ENCODE data around the gene CYP39A1.
"Not testable (repeated sequence)": the region's sequence is repeated elsewhere in the genome, so short reads cannot be mapped to it uniquely, and the experiment has no call there.

The CYP39A1 gene

DNA sequence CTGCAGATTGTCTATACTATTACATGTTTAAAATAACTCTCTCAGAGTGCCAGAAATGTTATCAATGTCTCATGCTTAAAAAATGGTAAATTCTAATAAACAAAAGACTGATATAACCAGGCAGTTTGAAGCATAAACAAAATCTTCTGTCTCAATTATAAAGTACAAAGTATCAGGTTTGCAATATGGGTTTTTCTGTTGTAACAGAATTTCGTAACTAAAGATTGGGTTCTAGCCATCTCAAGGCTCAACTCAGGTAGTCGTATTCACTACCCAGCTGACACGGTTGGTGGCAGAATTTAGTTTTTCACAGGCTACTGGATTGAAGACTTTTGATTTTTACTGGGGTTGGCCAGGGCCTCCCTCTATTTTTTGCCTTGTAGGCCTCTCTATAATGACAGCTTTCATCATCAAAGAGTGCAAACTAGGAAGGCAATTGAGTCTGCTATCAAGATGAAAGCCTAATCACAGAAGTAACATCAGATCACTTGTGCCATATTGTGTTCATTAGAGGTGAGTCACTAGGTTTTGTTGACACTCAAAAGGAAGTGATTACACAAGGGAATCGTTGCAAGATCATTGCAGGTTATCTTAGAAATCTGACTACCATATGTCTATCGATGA, 3.6 kb downstream of the CYP39A1 start:
- no peak for DNase-seq (ENCODE audit: low spot score)

DNA sequence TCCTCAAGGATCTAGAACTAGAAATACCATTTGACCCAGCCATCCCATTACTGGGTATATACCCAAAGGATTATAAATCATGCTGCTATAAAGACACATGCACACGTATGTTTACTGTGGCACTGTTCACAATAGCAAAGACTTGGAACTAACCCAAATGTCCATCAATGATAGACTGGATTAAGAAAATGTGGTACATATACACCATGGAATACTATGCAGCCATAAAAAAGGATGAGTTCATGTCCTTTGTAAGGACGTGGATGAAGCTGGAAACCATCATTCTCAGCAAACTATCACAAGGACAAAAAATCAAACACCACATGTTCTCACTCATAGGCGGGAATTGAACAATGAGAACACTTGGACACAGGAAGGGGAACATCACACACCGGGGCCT, 4.5 kb downstream of the CYP39A1 start:
- not testable (repeated sequence) for DNase-seq (ENCODE audit: low spot score)

DNA sequence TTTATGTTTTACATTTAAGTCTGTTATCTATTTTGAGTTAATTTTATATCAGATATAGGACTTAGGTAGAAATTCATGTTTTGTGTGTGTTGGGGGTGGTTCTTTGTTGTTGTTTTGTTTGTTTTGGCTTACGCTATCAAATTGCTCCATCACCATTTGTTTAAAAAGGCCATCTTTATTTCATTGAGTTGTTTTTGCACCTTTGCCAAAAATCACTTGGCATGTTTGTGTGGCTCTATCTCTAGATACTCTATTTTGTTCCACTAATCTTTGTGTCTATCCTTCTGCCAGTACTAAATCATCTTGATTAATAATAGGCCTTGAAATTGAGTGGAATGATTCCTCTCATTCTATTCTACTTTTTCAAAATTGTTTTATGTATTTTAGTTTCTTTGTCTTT, 7.4 kb downstream of the CYP39A1 start:
- DNase-seq (ENCODE audit: low spot score), result no peak

DNA sequence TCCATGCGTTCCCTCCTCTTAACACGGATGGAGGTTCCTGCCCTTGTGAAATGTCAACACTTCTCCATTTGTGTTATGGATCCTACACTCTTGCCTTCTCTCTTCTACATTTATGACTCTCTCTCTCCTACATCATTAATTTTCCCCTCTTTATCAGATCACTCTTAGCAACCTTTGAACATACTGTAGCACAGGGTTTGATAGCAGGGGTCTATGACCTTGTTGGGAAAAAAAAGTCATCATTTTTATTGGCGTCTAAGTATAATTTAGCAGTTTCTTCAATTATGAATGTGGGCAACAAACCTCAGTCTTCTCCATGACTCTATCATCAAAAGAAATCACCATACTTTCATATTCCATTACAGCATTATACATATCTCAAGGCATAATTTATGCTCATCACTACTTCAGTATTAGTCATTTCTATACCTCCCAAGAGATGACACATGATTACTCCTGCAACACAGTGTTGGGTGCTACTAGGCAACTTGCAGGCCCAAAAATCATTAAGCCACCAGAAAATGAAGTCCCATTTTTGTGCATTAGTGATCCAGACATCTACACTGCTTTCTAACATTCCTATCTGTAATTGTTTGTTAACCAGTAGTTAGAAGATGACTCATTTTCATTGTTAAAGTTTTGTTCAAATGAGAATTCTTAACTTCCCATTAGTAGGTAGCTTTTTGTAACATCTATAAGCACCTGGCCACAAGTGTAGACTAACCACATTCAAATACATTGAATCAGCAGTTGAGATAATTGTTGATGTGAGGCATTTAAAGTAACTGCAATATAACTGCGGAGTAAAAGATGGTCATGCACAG, 9.5 kb downstream of the CYP39A1 start:
- no peak for DNase-seq (ENCODE audit: low spot score)

DNA sequence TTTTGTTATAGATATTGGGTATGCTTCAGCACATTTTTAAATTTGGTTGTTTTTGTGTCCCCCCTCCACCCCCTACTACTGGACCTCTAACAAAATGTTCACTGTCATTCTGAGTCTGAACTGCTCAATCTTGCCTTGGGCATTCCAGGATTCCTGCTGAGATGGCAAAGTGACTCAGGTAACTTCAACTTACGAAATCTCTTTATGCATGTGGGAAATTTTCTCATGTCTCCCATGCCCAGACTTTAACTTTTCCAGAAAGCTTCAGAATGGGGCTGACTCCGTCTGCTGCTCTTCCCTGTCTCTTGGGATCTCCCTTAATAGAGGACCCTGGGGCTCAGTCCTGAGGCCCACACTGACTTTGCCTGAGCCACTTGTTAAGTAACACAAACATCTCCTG, 14.0 kb downstream of the CYP39A1 start:
- no peak for DNase-seq (ENCODE audit: low spot score)

DNA sequence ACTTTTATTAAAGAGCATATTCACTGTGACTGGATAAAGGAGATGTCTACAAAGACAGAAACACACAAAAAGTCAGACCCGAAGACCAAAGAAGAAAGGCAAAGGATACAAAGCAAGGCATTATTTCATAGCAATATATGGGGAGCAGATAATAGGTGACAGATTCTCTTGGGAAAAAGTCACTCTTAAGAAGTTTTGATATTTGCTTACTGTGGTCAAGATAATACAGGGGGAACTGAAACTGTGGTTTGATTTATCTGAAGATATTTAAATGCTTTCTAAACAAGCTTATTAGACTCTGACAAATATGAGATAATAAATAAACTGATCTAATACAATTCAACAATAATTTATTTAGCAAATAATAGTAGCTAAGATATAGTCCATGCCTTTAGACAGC, 14.7 kb downstream of the CYP39A1 start:
- no peak for DNase-seq (ENCODE audit: low spot score)

DNA sequence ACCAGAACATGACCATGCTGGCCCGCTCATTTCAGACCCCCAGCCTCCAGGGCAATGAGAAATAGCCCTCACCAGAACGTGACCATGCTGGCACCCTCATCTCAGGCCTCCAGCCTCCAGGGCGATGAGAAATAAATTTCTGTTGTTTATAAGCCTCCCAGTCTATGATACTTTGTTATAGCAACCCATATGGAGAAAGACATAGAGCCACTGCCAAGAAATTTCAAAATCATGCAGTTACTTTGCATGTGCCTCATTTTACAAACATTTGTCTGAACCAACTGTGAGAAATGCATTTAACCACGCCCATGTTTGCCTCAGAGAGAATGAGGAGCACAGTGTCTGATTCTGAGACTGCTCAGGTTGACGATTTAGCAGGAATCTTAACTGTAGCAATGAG, 15.5 kb downstream of the CYP39A1 start:
- no peak for DNase-seq (ENCODE audit: low spot score)

DNA sequence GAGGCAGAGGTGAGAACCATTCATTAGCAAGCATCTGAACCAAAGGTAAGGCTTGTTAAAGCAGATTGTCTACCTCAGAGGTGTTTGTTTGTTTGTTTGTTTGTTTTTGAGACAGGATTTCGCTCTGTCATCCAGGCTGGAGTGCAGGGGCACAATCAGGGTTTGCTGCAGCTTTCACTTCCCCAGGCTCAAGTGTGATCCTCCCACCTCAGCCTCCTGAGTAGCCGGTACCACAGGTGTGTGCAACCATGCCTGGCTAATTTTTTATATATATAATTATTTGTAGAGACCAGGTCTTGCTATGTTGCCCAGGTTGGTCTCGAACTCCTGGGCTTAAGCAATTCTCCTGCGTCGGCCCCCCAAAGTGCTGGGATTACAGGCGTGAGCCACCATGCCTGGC, 17.2 kb downstream of the CYP39A1 start:
- DNase-seq (ENCODE audit: low spot score), result no peak

DNA sequence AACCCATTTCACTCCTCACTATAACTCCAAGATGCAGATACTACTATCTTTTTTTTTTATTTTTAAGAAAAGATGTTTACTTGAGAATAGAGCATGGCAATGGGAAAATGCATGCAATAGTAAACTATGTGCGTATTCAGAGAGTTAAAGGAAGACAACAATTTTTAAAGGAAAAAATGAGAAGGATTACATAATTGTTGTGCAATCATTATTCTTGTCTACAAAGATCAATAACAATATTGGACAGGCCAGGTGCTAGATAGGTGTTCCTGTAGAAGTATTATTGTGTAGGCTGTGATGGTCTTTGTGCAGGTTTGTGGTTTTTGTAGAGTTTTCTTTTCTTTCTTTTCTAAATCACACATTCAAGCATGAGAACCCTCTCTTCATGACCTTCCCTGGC, 20.6 kb downstream of the CYP39A1 start:
- no peak for DNase-seq (ENCODE audit: low spot score)

DNA sequence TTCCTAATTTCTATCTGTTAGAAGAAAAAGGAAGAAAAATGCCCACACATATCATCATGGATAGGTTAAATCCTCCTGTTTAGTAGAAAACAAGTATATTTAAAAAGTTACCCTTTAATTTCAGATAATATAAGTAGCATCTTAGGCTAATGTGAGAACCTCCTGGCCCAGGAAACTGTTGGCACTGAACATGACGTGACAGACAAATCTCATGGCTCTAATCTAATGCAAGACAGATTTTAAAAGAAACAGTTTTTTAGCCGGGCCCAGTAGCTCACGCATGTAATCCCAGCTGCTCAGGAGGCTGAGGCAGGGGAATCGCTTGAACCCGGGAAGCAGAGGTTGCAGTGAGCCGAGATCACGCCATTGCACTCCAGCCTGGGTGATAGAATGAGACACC, 22.9 kb downstream of the CYP39A1 start:
- DNase-seq (ENCODE audit: low spot score), result no peak

DNA sequence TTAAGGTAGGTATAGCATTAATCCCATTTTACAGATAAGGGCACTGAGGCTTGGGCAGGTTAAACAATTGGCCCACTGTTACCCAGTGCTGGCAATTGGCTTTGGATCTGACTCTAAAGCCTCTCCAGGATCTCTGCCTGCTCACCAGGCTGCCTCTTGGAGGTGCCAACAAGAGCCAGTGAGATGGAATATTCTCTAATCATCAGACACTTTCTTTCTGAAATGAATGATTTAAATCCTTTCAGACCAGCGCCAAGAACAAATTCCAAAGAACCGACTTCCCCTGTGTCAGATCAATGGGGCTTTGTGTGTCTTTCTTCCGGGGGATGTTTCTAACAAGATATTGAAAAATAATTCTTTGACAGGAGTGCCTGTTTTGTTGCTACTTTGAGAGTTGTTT, 23.6 kb downstream of the CYP39A1 start:
- DNase-seq (ENCODE audit: low spot score), result no peak

DNA sequence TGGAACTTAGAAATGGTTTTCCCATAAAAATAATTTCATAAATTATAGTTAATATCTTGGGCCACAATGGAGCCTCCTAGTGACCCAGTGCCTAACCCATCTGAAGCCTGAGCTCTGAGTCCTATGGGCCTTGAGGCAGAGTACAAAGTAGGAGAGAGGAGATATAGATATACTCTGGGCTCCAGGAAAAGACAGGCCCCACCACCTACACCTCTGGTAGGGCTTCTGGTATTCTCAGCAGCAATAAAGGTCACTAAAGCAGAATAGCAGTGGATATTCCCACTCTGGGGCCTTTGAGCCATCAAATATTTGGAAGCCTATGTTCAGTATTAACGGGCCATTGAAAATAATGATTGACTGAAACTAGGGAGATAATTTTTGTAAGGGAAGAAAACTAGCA, 24.1 kb downstream of the CYP39A1 start:
- DNase-seq (ENCODE audit: low spot score), result no peak

DNA sequence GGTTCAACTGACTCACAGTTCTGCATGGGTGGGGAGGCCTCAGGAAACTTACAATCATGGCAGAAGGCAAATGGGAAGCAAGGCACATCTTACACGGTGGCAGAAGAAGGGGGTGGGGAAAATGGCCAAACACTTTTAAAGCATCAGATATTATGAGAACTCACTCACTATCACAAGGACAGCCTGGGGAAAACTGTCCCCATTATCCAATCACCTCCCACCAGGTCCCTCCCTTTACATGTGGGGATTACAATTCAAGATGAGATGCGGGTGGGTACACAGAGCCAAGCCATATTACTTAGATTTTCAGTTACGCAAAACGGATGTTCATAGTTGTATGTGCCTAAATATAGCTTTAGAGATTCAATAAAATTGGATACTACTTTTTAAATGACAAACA, 25.6 kb downstream of the CYP39A1 start:
- no peak for DNase-seq (ENCODE audit: low spot score)

DNA sequence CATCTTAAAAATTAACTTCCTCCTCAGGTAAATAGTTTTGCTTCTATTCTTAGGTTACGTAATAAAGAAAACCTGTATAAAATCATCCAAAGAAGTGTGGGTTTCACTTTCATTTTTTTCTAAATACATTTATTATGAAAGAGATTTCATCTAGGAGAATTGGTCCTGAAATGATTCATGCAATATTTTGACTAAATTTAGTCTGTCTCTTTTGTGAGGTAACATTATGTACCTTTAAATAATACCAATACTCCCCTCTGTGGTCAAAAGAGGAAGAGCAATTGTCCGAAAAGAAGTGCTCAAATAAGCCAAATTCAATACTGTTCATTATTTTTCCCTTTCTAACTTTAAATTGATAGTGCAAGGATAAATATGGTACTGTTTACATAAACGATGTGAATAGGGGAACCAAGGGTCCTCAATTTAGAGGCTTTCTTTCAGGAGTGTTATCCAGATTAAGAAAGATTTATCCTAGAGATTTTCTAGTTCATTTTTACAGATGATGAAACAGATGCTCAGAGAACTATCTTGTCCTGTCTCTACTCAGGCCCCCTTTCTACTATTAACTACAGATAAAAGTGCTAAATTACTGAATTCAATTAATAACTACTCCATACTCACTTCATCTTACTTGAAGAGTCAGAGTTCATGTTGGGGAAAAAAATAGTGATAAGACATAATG, 26.2 kb downstream of the CYP39A1 start:
- DNase-seq (ENCODE audit: low spot score), result peak; percentile 14

DNA sequence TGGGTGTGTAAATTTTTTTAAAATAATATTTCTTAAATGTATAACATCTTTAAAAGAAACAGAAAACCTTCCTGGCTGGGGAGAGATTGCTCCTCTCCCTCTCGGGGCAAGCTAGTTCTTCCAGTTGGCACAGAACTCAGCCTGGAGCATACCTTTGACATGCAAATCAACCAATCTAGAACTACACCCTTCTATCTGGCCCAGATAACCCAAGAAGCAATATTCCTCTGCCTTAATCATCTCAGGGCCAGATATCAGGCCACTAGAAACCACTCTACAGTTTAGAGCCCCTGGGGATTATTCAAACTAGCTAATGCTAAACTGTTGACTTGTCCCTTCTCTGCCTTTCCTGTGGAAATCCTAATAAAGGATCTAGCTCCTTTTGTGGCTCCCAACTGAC, 33.9 kb downstream of the CYP39A1 start:
- DNase-seq (ENCODE audit: low spot score), result no peak

DNA sequence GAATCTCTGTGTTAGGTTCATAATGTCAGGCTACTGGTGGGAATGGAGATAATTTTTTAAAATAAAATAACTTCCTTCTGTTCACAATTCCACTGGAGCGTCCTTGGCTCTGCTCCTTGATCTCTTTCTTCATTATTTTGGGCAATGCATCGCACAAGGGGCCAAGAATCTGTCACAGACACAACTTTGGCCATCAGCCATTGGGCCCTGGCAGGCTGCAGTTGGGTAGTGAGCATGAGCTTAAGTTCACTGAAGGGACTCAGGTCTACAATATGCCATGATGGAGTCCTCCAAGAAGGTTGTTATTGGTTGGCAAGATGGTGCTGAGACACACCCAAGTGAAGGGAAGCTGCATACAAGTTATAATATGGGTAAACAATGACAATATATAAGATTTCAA, 40.0 kb downstream of the CYP39A1 start:
- DNase-seq (ENCODE audit: low spot score), result no peak

DNA sequence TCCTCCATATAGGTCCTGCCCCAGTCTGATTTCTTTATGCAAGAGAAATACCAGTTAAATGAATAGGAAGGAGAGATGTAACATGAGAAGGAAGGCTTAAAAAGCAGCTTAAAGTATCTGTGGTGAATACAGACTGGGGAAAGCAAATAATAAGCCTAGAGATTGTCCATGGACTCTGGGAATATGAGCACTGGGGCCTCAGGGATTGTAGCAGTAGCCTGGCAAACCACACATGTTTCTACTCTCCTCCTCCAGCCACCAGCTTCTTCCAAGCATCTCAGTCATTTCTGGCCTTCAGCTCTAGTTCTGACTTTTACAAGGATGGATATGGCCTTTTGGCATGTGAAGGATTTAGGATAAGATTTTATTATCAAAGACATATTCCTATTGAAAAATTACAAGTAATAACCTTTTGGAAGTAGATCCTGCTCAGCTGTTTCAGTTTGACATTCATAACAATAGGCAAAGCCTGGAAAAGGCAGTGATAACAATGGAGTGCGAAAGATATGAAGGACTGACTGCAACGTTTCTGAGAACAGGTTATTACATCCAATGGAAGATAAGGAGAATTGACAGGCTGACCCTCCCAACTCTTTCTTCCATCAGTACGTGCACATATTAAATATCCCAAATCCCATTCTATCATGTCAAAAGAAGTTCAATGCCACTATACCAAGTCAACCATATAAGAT, 41.6 kb downstream of the CYP39A1 start:
- DNase-seq (ENCODE audit: low spot score), result no peak

DNA sequence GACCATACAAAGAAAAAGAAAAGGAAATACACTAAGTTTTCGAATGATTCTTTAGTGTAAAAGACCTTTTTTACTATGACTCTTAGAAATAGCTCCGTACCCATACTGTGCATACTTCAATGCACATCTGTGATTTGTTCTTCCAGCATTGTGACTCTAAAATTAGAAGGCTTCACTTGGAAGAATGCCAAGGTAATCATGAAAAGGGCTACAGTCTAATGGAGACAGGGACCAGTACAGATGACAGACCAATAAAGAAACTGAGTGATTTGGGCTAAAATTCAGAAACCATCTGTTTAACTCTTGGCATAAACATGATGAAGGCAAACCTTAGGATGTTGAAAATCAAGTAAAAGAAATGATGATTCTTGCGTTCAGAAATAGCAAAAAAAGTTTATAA, 46.3 kb downstream of the CYP39A1 start:
- no peak for DNase-seq (ENCODE audit: low spot score)

DNA sequence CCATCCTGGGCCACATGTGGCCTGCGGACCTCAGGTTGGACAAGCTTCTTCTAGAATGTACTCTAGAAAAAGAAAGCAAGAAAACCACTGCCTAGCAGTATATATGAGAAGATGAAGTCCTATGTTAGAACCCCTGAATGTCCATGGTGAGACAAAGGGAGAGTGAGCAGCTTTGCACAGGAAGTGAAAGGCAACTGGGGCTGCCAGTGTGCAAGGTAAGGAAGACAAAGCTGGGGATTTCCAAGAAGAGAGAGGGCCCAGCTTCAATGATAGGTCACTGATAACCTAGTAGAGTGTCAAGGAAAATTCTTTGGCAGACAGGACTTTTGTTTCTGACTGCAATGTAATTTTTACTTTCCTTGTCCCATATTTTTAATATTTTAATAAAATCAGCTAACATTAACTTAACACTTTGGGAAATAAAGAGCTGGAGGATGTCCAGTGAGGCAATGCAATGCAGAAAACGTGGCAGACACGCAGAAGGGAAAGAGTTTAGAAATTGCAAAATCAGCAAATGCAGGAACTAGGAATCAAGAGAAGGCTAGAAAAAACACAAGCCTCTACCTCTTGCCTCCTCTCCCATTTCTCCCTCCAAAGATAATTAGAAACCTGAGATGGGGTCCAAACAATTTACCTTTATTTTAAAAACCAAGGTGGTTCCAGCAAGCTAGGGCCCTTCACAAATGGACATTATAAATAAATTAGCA, 47.4 kb downstream of the CYP39A1 start:
- no peak for DNase-seq (ENCODE audit: low spot score)

DNA sequence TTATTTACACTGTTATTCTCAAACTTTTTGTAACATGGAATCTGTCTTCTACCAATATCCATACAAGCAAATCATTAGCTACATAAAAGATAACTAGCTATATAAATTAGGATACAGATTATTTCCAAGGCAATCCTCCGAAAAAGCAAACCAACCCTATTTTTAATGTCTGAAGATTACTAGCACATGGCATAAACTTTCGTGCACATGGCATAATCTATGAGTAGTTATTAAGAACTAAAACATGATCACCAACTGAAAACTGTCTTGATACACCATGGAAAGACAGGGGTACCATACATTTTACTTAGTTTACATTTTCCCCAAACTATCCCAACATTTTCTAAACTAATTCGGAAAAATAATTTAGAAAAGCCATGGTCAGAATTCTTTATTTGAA, 54.4 kb downstream of the CYP39A1 start:
- DNase-seq (ENCODE audit: low spot score), result no peak

DNA sequence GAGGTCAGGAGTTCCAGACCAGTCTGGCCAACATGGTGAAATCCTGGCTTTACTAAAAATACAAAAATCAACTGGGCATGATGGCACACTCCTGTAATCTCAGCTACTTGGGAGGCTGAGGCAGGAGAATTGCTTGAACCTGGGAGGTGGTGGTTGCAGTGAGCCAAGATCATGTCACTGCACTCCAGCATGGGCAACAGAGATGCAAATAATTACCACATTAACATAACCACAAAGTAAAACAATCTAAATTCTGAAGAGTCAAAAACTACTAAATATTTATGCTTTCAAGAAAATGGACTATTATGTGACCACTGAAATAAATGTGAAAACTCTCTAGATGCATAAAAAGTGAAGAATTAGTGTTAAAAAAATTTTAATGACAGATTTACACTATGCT, 59.9 kb downstream of the CYP39A1 start:
- DNase-seq (ENCODE audit: low spot score), result no peak

DNA sequence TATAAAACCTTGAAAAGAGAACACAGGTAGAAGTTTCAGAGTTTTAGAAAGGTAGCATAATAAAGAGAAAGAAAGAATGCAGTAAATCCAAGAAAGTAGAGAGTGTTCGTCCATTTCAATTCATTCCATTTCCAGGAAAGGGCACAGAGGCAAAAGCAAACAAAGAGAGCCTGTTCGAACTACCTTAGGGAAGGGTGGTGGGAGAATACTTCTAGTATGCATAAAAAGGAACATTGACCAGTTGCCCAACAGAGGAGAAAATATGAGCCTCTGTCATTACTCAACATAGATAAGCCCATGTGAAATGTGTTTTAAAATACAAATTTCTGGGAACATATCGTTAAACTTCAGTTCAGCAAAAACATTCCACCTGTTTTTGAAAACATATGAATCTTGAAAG, 60.6 kb downstream of the CYP39A1 start:
- DNase-seq (ENCODE audit: low spot score), result no peak
